ENCODE data around the gene PROK1.

PROK1 gene

GRCh38 chr1:110465814-110466380 is 14.9 kb downstream of the PROK1 start:
- Histone ChIP-seq H3K9me3 (ENCODE audit: control insufficient read depth, insufficient read depth, low read length) (no peaks in the 10 kb centered on the region), H3K27ac (ENCODE audit: low read depth, low read length) (no peak overlapping the region), H3K4me1 (ENCODE audit: control insufficient read depth, insufficient read depth, low read length) (no peaks in the 10 kb centered on the region), H3K27me3 (ENCODE audit: control insufficient read depth, insufficient read depth, low read length) (no peaks in the 10 kb centered on the region), H3K36me3 (ENCODE audit: control insufficient read depth, insufficient read depth, low read length) (no peaks in the 10 kb centered on the region), H3K4me3 (ENCODE audit: low read depth, low read length) (no peak overlapping the region), H3K9ac (ENCODE audit: low read depth, low read length) (no peak overlapping the region)

DNA sequence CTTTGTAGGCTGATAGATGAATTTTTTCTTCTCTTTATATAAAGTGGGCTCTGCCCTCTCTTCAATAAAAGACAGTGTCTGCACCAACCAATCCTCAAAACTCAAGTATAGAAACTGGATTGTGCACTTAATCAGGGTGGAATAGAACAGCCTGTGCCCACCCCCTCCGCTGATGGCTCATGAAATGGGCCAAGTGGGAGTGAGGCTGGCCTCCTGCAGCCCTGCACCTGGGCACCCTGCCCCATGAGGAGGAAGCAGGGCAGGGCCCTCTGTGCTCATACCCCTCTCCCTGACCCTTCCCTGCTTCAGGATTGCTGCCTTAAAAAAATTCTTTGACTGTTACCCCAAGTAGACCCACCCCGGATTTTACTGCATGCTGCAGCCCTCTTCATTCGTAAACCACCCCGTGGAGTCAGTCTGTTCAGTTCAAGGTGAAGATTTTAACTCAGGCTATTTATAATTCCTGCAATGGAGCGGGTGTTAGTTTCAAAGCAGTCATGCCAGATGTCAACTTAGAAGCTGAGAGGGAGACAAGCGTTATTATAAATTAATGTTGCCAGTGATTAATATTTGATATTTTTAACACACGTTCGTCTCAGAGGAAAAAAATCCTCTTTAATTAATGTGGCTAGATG is 15.8 kb downstream of the PROK1 start:
- Histone ChIP-seq H3K36me3 (ENCODE audit: control insufficient read depth, insufficient read depth, low read length) (no peaks in the 10 kb centered on the region), H3K27ac (ENCODE audit: low read depth, low read length) (no peak overlapping the region), H3K4me1 (ENCODE audit: control insufficient read depth, insufficient read depth, low read length) (no peaks in the 10 kb centered on the region), H3K9ac (ENCODE audit: low read depth, low read length) (no peak overlapping the region), H3K9me3 (ENCODE audit: control insufficient read depth, insufficient read depth, low read length) (no peaks in the 10 kb centered on the region), H3K4me3 (ENCODE audit: low read depth, low read length) (no peak overlapping the region), H3K27me3 (ENCODE audit: control insufficient read depth, insufficient read depth, low read length) (no peaks in the 10 kb centered on the region)

DNA sequence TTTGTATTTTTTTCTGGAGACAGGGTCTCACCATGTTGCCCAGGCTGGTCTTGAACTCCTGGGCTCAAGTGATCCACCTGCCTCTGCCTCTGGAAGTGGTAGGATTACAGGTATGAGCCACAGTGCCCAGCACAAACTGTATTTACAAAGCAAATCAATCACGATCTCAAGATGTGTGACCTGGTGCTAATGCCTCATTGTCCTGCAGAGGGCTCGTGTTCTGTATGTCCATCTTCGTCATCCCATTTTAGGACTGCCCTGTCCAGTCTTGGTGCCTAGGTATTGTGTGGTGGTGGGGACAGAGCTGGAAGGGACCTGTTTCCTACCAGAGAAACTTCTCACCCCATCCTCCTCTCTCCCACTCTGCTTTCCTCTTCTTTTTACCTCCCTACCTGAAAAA is 20.2 kb downstream of the PROK1 start:
- H3K36me3 ChIP-seq (ENCODE audit: control insufficient read depth, insufficient read depth, low read length): no peaks in the 10 kb centered on the region
- no peaks in the 10 kb centered on the region for H3K4me1 ChIP-seq (ENCODE audit: control insufficient read depth, insufficient read depth, low read length)
- H3K27me3 ChIP-seq (ENCODE audit: control insufficient read depth, insufficient read depth, low read length): no peaks in the 10 kb centered on the region
- H3K9me3 ChIP-seq (ENCODE audit: control insufficient read depth, insufficient read depth, low read length): no peaks in the 10 kb centered on the region
- H3K4me3 ChIP-seq (ENCODE audit: low read depth, low read length): no peak overlapping the region
- no peak overlapping the region for H3K27ac ChIP-seq (ENCODE audit: low read depth, low read length)
- H3K9ac ChIP-seq (ENCODE audit: low read depth, low read length): no peak overlapping the region

- no peaks in the 10 kb centered on the region for H3K27me3 ChIP-seq (ENCODE audit: control insufficient read depth, insufficient read depth, low read length)
- no peak overlapping the region for H3K4me3 ChIP-seq (ENCODE audit: low read depth, low read length)
- no peaks in the 10 kb centered on the region for H3K9me3 ChIP-seq (ENCODE audit: control insufficient read depth, insufficient read depth, low read length)
- H3K36me3 ChIP-seq (ENCODE audit: control insufficient read depth, insufficient read depth, low read length): no peaks in the 10 kb centered on the region
- no peak overlapping the region for H3K27ac ChIP-seq (ENCODE audit: low read depth, low read length)
- H3K9ac ChIP-seq (ENCODE audit: low read depth, low read length): no peak overlapping the region
- H3K4me1 ChIP-seq (ENCODE audit: control insufficient read depth, insufficient read depth, low read length): no peaks in the 10 kb centered on the region
Observed at GRCh38 chr1:110472546-110472945, 21.6 kb downstream of the PROK1 start.

- Histone ChIP-seq H3K9ac (ENCODE audit: low read depth, low read length) (no peak overlapping the region), H3K4me1 (ENCODE audit: control insufficient read depth, insufficient read depth, low read length) (no peaks in the 10 kb centered on the region), H3K27ac (ENCODE audit: low read depth, low read length) (no peak overlapping the region), H3K36me3 (ENCODE audit: control insufficient read depth, insufficient read depth, low read length) (no peaks in the 10 kb centered on the region), H3K27me3 (ENCODE audit: control insufficient read depth, insufficient read depth, low read length) (no peaks in the 10 kb centered on the region), H3K4me3 (ENCODE audit: low read depth, low read length) (no peak overlapping the region), H3K9me3 (ENCODE audit: control insufficient read depth, insufficient read depth, low read length) (no peaks in the 10 kb centered on the region)
Observed at GRCh38 chr1:110474444-110474843, 23.5 kb downstream of the PROK1 start.

GRCh38 chr1:110475362-110476027 is 24.5 kb downstream of the PROK1 start:
- no peaks in the 10 kb centered on the region for H3K27me3 ChIP-seq (ENCODE audit: control insufficient read depth, insufficient read depth, low read length)
- H3K27ac ChIP-seq (ENCODE audit: low read depth, low read length): no peak overlapping the region
- no peaks in the 10 kb centered on the region for H3K9me3 ChIP-seq (ENCODE audit: control insufficient read depth, insufficient read depth, low read length)
- no peak overlapping the region for H3K9ac ChIP-seq (ENCODE audit: low read depth, low read length)
- H3K4me1 ChIP-seq (ENCODE audit: control insufficient read depth, insufficient read depth, low read length): no peaks in the 10 kb centered on the region
- no peaks in the 10 kb centered on the region for H3K36me3 ChIP-seq (ENCODE audit: control insufficient read depth, insufficient read depth, low read length)
- no peak overlapping the region for H3K4me3 ChIP-seq (ENCODE audit: low read depth, low read length)

DNA sequence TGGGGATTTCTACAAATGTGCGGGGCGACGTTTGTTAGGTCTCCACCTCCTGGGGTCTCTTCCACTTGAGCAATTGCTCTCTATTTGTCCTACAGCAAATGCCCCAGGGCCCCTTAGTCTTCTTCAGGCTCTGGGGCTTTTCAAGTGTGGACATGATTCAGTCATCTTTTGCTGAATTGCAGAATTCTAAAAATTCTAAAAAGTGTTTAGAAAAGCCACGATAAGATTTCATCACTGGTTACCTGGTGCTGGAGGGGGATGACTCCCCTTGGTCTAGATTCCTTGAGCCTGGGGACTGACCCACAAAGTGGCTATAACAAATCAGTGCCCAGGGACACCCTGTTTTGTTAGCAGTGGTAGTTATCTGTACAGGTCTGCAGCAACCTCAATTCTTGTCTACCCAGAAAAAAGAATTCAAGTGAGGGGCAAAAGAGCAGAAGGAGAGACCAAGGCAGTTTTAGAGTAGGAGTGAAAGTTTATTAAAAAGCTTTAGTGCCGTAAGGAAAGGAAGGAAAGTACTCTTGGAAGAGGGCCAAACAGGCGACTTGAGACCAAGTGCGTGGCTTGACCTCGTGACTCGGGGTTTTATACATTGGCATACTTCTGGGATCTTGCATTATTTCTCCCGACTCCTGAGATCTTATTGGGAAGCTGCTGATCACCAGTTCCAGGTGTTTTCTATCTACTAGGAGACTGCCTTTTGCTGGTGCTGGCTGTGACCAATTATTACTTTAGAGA is 25.2 kb downstream of the PROK1 start:
- H3K4me1 ChIP-seq (ENCODE audit: control insufficient read depth, insufficient read depth, low read length): no peaks in the 10 kb centered on the region
- no peak overlapping the region for H3K9ac ChIP-seq (ENCODE audit: low read depth, low read length)
- no peaks in the 10 kb centered on the region for H3K27me3 ChIP-seq (ENCODE audit: control insufficient read depth, insufficient read depth, low read length)
- no peak overlapping the region for H3K4me3 ChIP-seq (ENCODE audit: low read depth, low read length)
- no peaks in the 10 kb centered on the region for H3K9me3 ChIP-seq (ENCODE audit: control insufficient read depth, insufficient read depth, low read length)
- no peaks in the 10 kb centered on the region for H3K36me3 ChIP-seq (ENCODE audit: control insufficient read depth, insufficient read depth, low read length)
- H3K27ac ChIP-seq (ENCODE audit: low read depth, low read length): no peak overlapping the region

GRCh38 chr1:110477041-110477440 is 26.1 kb downstream of the PROK1 start:
- H3K27ac ChIP-seq (ENCODE audit: low read depth, low read length): peak overlapping the region; percentile 21

DNA sequence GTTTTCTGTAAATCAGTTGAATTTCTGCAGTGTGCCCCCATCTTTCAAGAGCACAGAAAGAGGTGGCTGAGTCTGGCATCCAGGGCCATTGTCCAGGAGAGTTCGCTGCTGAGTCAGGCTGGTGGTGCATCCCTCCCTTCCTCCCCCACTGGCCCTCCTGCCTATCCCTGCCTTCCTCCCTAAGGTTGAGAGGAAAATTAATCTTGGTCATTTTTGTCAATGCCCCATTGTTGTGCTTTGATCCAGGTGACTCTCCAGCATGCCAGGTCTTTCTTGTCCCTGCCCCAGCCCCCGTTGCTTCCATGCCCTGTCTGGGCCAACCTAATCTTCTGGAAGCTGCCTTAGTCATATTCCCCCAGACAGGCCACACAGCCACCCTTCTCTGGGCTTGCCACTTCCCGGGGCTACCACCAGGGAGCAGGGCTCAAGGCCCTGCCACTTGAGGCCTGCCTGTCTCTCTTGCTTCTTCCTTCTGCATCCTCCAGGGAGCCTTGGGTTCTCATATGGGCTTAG is 26.6 kb downstream of the PROK1 start:
- Histone ChIP-seq H3K27ac (ENCODE audit: low read depth, low read length) (peak overlapping the region; percentile 21), H3K36me3 (ENCODE audit: control insufficient read depth, insufficient read depth, low read length) (no peaks in the 10 kb centered on the region), H3K9ac (ENCODE audit: low read depth, low read length) (no peak overlapping the region), H3K4me3 (ENCODE audit: low read depth, low read length) (no peak overlapping the region), H3K4me1 (ENCODE audit: control insufficient read depth, insufficient read depth, low read length) (peaks cover 7% of the 10 kb centered on the region; the same call in 1 of the 2 replicates), H3K27me3 (ENCODE audit: control insufficient read depth, insufficient read depth, low read length) (no peaks in the 10 kb centered on the region), H3K9me3 (ENCODE audit: control insufficient read depth, insufficient read depth, low read length) (no peaks in the 10 kb centered on the region)

More at GRCh38 chr1:110477041-110477440, 26.1 kb downstream of the PROK1 start:
- Histone ChIP-seq H3K36me3 (ENCODE audit: control insufficient read depth, insufficient read depth, low read length) (no peaks in the 10 kb centered on the region), H3K9ac (ENCODE audit: low read depth, low read length) (no peak overlapping the region), H3K27me3 (ENCODE audit: control insufficient read depth, insufficient read depth, low read length) (no peaks in the 10 kb centered on the region), H3K9me3 (ENCODE audit: control insufficient read depth, insufficient read depth, low read length) (no peaks in the 10 kb centered on the region), H3K4me3 (ENCODE audit: low read depth, low read length) (no peak overlapping the region), H3K4me1 (ENCODE audit: control insufficient read depth, insufficient read depth, low read length) (peaks cover 4% of the 10 kb centered on the region; the same call in 1 of the 2 replicates)

DNA sequence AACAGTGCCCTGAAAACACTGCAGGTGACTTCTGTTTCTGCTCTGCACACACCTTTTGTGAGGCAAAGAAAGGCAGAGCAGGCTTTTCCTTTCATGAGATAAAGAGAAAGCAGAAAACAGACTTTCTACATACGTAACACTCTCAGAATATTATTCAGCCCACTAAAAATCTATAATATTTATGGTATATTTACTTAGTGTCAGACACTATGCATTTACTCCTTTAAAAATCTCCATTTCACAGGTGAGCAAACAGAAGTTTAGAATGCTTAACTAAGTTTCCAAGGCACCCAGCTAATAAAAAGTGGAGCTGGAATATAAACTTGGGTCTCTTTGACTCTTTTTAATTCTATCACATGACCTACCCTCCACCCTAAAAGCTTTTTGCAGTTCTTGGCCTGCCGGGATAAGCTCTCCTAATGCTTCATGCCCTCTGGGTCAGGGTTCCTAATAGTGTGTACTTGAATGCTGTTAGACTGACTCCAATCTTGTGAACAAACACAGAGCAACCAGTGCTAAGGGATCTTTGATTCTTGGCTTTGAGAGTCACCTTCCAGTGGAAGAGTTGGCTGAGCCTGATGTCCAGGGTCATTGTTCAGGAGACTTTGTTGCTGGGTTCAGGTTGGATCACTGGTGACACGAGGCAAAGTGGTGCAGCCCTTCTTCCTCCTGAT is 27.2 kb downstream of the PROK1 start:
- Histone ChIP-seq H3K27ac (ENCODE audit: low read depth, low read length) (no peak overlapping the region), H3K4me1 (ENCODE audit: control insufficient read depth, insufficient read depth, low read length) (peaks cover 13% of the 10 kb centered on the region; the same call in 1 of the 2 replicates)

More for the DNA sequence above, 27.2 kb downstream of the PROK1 start:
- Histone ChIP-seq H3K4me3 (ENCODE audit: low read depth, low read length) (no peak overlapping the region), H3K9ac (ENCODE audit: low read depth, low read length) (no peak overlapping the region), H3K9me3 (ENCODE audit: control insufficient read depth, insufficient read depth, low read length) (no peaks in the 10 kb centered on the region), H3K36me3 (ENCODE audit: control insufficient read depth, insufficient read depth, low read length) (no peaks in the 10 kb centered on the region), H3K27me3 (ENCODE audit: control insufficient read depth, insufficient read depth, low read length) (no peaks in the 10 kb centered on the region)

Data from HUES48 (cell line).